Measurements from ENCODE around the gene HS2ST1.
"Not testable (repeated sequence)": the region's sequence is repeated elsewhere in the genome, so short reads cannot be mapped to it uniquely, and the experiment has no call there.

The HS2ST1 gene

DNA sequence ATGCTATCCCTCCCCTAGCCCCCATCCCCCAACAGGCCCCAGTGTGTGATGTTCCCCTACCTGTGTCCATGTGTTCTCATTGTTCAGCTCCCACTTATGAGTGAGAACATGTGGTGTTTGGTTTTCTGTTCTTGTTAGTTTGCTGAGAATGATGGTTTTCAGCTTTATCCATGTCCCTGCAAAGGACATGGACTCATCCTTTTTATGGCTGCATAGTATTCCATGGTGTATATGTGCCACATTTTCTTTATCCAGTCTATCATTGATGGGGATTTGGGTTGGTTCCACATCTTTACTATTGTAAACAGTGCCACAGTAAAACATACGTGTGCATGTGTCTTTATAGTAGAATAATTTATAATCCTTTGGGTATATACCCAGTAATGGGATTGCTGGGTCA, 152.3 kb downstream of the HS2ST1 start:
- not testable (repeated sequence) for DNase-seq (ENCODE audit: low spot score)

DNA sequence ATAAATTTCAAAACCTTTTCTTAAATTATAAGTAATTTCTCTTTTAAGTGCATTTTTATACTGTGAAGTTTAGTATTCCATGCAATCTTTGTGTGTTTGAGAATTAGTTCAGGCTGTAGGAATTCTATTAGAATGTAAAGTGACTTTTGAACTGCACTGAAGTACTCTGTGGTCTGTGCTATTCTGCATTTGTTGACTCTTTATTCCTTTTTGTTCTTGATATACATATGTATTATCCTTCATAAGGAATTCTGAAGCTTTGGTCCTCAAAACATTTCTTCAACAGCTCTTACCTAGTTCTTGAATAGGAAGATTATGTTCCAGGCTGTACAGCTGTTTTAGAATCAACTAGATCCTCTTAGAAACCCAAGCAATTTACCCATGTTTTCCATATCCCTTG, 158.0 kb downstream of the HS2ST1 start:
- DNase-seq (ENCODE audit: low spot score): no peak

DNA sequence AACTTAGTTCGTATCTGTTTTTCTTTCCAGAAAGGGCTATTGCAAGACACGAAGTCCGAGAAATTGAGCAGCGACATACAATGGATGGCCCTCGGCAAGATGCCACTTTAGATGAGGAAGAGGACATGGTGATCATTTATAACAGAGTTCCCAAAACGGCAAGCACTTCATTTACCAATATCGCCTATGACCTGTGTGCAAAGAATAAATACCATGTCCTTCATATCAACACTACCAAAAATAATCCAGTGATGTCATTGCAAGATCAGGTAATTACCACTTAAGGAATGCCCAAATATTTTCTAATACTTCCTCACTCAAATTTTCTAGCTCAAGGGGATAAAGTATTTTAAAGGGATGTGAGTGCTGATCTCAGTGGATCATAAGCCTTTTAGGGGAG, 158.5 kb downstream of the HS2ST1 start:
- no peak for DNase-seq (ENCODE audit: low spot score)

DNA sequence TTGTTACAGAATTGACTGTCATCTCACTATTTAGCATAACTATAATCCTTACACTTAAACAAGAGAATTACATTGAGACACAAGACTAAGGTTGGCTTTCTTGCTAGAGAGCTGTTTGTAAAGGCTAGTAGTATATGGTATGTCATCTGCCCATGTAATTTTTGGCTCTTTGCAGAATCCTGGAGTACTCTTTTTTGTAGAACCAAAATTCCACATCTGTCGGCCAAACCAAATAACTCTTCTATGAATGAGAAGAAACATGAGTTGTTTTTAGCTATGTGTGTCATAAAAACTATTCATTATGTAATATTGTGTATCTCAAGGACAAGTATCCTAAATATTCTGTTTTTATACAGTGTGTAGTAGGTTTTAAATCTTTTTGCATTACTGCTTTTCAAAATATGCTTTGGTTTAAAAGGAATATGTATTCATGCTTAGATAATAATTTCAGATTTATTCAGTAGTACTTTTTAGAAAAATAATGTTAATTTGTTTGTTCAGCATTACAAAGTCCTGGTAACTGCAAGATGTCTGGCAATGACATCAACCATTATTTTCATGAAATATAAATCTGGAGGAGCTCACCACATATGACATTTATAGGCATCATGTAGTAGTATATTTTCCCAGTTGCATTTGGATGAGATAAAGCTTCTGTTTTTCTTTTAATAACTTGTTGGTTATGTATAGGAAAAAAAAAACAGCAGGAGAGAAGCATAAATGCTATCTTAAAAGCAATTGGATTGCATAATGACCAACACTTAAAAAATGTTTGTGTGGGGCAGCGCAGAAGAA, 159.8 kb downstream of the HS2ST1 start:
- DNase-seq (ENCODE audit: low spot score): no peak

DNA sequence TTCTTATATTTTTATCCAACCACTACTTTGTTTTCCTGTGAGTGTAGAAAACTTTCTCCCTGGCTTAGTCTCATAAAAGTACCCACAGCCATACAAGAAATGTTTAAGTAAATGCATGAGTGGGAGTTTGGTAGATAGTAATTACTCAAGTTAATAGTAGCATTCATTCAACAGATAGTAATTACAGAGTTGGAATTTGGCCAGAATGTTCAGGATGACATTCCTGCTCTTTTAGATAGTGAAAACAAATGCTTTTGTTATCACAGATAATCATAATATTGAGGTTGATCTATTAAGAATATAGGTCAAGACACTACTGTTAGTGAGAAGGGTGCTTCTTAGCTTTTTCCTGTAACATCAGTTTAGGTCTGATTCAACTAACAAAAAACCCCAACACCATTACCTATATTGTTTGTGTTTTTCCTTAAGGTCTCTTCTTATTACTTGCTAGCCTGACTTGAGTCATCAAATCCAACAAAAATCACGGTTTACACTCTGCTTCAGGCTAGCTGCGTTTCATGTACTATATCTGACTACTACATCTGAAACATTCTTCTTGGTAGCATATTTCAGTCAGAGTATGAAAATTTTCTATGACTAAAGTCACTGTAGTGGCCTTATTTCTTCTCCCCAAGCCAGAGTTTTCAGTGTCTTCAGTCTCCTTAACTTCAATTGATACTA, 163.7 kb downstream of the HS2ST1 start:
- DNase-seq (ENCODE audit: low spot score): no peak

DNA sequence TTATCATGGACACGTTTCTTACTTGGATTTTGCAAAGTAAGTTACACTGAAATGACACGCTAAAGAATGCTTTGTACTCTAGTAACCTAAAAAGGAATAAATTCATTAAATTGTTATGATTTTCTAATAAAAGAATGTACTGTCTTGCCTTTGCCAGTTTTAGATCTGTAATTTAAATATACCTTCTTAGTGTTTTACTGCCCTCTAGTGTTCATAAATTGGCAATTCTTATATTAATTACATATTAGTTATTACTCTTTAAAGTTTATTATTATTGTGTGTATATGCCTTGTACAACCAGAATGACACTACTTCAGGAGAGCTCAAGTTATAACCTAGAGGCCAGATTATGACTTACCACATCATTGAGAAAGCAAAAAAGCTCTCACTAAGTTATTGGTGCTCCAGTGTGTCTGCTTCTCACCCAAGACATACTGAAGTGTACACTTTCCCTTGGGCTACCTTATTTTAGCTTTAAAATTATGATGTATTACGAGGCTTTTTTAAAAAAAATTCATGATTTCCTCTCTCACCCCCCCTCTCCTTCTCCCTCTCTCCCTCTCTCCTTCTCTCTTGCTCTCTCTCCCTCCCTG, 169.9 kb downstream of the HS2ST1 start:
- DNase-seq (ENCODE audit: low spot score): no peak

DNA sequence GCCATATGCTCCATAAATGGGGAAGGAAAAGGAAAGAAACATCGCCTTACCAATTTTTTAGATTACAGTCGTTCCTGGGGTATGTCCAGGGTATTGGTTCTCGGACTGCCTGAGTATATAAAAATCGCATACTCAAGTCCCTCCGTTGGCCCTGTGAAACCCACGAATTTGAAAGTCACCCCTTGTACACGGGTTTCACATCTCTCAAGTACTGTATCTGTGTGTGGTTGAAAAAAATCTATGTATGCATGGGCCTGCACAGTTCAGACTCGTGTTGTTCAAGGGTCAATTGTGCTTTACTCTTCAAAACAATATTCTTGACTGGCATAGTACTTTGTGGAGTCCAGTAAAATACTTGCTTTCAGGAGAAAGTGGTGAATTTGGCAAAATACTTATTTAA, 171.7 kb downstream of the HS2ST1 start:
- no peak for DNase-seq (ENCODE audit: low spot score)

DNA sequence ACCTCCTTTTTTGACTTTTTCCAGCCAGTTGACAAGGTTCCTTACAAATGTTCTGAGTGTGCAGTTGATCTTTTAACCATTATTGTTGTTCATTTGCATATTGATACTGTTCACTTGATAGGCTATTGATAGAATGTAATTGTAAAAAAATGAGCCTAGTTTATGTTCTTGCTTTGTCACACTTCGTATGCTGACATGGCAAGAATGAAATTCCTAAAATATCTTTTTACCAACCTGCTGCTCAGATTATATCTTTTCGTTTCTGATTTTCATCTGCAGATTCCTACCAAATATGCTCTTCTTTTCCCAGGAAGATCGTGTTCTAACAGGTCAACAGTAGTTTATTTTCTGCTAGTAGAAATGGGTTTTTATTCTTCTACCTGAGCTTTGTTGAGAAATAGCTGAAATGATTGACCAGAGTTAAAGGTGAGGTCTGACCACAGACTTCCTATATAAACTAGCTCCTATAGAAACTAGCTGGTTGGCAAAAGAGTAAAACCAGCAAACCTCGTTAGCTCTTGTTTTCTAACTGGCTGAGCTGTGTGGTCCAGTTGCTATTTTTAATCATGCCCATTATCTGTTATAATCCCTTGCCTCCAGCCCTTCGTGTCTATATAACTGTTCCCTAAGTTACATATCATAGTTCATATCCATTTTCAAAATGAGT, 174.8 kb downstream of the HS2ST1 start:
- no peak for DNase-seq (ENCODE audit: low spot score)

DNA sequence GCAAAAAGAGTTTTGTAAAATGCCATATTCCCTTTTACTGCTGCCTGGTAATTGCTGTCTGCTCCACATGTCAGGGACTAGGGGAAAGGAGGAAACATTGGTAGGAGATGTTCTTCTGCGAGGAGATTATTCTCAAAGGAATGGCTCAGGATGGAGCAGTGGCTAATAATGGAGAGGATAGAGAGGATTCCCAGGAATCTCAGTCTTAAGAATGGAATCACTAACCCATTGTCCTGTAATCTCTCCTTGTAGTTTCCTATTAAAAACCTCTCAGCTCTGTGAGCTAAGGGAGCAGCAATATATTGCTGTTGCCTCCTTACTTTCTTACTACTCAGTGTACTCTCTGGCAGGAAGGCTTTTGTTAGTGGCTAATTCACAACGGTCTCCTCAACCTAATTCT, 175.4 kb downstream of the HS2ST1 start:
- no peak for DNase-seq (ENCODE audit: low spot score)

DNA sequence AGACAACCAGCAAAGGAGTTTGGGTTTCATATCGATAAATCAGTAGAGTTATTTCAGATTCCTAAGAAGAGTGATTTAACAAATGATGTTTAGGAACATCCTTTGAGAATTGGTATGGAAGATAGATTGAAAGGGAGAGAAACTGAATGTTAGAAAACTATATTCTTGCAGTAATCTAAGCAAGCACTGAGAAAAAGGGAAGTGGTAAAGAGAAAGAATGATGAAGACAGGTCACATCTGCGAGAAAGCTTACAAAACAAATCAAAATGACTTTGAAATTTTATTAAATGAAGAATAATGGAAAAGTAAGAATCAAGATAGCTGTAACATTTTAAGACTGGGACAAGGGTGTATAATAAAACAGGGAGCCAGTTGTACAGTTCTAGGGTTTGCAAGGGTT, 177.0 kb downstream of the HS2ST1 start:
- DNase-seq (ENCODE audit: low spot score): no peak

DNA sequence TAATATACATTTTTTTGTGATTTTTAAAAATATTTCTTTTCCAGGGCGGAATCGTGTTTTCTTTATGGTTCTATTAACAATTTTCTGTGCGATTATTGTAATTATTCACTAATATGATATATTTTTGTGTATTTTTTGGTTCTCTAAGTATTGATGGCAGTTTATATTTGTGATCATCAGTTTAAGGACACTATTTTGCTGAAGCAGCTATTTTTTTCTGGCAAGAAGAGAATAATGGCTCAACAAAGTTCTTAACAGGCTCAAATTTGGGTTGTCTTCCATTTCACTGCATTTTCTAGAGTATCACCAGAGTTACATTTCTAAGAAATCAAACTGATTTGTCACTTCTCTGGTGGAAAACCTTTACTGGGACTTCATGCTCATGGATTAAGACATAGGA, 178.4 kb downstream of the HS2ST1 start:
- no peak for DNase-seq (ENCODE audit: low spot score)

DNA sequence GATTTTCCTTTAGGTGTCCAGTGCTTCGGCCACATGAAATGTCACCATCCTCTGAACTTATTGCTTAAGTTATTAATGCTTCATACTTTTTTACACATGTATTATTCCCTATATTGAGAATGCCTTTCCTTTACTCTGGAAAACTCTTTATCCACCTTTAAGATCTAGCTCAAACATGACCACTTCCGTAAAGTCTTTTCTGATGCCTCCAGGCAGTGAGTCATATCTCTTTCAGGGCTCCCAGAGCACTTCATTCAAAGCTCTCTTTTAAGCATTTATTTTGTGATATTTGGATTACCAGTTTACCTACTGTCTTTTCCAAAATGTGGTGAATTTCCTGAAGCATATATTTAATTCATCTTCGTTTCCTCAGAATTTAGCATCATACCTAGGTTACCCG, 178.9 kb downstream of the HS2ST1 start:
- DNase-seq (ENCODE audit: low spot score): no peak

DNA sequence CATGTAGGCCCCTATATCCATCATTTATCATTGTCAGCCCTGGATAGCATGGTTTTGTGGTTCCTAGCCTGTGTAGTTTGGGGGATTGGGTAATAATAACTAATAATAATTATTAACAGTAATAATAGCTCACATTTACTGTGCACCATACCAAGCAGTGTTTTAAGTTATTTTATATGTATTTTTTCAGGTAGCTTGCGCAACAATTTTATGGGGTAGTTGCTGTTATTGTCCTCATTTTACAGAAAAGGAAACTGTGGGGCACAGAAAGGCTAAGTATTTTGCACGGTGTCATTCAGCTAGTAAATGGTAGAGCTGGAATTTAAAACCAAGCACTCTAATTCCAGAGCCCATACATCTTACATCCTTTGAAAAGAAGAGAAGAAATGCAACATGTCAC, 179.8 kb downstream of the HS2ST1 start:
- no peak for DNase-seq (ENCODE audit: low spot score)

DNA sequence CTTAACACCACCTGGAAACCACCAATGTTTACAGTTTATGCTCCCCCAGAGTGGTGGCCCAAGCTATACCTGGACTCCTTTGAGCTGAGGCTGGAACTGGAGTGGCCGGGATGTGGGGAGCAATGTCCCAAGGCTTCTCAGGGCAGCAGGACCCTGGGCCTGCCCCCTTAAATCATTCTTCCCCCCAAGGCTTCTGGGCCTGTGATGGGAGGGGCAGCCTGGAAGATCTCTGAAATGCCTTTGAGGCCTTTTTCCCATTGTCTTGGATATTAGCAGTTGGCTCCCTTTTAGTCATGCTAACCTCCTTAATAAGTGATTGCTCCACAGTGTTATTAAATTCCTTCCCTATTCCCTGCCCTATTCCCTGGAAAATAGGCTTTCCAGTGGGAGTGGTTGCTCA, 185.8 kb downstream of the HS2ST1 start:
- no peak for DNase-seq (ENCODE audit: low spot score)

DNA sequence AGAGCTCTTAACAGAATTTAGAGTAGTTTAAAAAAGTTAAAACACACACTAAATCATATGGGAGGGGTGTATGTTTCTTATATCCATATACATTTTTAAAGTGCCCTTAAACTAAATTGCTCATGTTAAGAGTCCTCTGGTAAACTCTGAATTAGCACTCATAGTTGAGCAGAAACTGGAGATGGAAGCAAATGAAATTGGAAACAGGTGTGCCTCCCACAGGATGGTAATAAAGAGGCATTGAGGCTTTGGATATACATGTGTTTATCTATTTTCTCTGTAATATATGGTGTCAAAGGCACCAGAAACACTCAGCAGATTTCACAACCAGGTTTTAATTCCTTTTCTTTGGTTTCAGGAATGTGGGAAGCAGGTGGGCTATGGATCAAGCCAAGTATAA, 188.6 kb downstream of the HS2ST1 start:
- no peak for DNase-seq (ENCODE audit: low spot score)

DNA sequence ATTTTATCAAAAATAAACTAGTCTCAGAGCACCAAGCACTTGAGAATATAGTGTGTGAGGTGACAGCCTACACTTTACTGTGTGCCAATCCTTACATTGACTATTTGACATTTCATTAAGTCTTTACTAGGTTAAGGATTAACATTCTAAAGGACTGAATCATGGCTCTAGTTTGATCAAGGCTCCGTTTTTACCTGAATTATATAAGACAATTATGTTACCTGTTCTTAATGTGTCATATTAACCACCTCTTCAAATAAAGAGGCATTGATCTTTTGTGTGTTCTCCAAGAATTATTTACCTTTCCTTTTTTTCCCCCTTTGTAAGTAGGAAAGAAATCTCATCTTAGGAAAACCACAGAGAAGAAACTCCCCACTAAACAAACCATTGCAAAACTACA, 189.7 kb downstream of the HS2ST1 start:
- no peak for DNase-seq (ENCODE audit: low spot score)

DNA sequence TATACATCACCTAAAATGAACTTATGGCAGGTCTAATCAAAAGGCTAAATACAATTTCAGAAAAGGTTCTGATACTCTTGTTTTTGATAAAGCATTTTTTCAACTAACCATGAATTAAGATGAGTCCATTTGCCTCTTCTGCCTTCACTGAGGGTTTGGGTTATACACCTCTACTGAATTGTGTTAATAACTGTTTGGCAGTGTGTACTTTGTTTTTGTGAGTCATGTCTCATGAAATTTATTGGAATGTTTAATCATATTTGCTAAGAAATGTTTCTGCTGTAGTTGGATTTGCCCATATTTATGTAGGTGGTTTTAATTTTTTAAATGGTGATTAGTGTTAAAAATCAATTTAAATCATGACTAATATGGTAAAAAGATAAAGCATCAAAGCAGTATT, 190.5 kb downstream of the HS2ST1 start:
- no peak for DNase-seq (ENCODE audit: low spot score)

DNA sequence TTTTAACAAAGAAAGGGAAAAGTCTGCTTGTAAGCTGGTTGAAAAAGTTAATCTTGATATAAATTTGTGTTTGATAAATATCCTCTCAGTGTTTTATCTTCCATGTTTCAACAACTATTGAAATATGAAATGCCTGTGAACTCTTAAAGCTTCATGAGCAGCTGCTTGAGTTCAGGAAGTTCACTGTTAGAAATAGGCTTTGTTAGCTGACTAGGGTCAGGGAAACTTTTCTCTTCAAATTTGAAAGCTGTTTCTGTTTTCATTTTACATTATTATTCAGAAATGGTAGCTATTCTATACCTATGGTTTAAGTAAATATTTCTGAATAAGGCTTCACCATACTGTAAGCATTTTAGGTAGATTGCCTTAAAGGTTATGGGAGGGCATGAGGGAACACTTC, 191.7 kb downstream of the HS2ST1 start:
- DNase-seq (ENCODE audit: low spot score): no peak

DNA sequence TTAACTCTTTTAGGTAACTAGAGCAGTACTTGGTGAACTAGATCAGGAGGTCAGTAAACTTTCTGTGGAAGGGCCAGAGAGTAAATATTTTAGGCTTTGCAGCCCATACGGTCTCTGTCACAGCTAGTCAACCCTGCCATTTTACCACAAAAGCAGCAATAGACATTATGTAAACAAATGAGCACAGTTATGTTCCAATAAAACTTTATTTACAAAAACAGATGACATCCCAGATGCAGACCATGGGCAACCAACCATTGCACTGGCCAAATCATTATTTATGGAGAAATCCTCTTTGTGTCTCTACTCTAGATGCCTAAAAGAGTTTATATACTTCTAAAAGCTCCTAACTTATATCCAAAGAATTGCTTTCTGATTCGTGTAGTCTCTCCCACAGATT, 192.4 kb downstream of the HS2ST1 start:
- DNase-seq (ENCODE audit: low spot score): no peak

DNA sequence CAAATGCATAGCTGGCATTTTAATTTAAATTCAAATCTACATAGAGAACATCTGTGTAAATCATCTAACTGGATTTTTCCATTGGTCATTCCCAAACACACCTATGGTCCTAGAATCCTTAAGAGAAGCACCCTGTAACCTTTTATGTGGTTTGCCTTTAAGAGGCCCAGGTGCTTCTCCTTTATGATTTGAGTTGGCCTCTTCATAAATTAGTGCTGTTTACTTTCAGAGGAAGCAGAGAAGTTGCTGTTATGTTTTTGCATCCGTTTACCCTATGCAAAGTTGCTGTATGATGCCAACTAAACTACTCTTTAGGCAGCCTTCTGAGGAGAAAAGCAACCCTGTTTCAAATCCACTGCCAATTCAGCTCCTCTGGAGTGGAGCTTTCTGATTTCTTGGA, 193.8 kb downstream of the HS2ST1 start:
- no peak for DNase-seq (ENCODE audit: low spot score)

DNA sequence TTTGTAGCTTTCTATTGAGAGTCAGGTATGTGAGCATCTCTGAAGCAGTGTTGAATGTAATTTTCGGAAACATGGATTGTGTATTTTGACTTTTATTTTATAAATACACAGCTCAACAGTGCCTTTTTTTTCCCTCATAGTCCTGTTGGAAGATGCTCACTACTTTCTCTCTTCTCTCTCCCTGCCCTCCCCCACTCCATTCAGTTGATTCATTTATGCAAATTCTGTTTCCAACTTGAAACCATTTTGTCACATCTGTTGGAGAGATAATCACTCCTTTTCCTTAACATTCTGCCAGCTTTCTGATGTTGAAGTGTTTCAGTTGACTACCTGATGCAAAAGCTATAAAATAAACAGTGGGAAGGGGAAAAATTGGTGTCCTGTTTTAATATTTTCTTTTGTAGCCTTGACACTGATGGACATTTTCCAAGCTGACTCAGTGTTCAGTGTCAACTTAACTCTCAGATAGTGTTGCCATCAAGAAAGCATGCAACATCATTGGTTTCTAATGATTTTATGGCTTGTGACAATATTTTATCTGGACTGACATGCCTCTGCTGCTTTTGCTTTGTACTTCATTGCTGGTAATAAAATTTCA, 194.5 kb downstream of the HS2ST1 start:
- DNase-seq (ENCODE audit: low spot score): no peak

DNA sequence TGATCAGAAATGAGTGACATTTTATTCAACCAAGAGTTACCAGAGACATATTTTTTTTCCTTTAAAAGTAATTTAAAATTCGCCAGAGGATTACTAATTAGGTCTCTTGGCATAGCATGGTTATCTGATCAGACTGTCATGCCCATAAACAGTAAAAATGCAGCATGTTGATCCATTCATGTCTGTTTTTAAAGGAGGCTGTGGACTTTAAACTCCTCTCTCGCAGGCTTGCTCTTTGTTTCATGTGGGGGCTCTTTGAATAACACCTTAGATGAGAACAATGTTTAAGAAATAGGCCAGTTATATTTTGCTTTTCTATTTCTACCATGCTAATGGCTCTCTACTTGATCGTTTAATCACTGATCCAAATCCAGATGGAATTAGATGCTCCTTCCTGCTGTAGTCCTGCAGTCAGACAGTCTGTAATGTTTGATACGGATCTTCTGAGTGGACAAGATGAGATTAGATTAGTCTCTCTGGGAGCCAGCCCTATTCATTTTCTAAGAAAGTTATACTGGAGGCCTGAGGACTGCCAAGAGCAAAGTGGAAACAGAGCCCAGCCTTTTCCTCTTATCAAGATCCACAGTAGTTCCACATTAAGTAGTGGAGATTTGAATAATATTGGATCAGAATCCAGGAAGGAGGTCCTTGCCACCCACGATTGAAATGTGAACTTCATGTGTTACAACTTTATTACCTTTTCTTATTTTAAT, 197.4 kb downstream of the HS2ST1 start:
- DNase-seq (ENCODE audit: low spot score): no peak

Measured in hepatic stellate cell (primary cell).